ENCODE results near the gene SLC26A3. TPM values are rescaled to one million over a fixed set of nuclear protein-coding genes. Genes with fewer than 3 reads are reported as not detected.

Gene SLC26A3
- total and polyA plus RNA-seq, 2 experiments from 2014 or later = not detected

- in situ Hi-C loops (cut with MboI) = no loop called here
- no peaks in the 10 kb centered on the region for H3K36me3 ChIP-seq (ENCODE audit: low read depth)
- TF ChIP-seq EZH2phosphoT487 (IDR thresholded peaks at IDR 0.05; ENCODE audit: insufficient read depth, low read depth) = no peak
- TF ChIP-seq EZH2 (IDR thresholded peaks at IDR 0.05; ENCODE audit: insufficient read depth, poor library complexity, severe bottlenecking) = no peak
Measured at GRCh38 chr7:107782374-107782773, 20.6 kb downstream of the SLC26A3 start.

DNA sequence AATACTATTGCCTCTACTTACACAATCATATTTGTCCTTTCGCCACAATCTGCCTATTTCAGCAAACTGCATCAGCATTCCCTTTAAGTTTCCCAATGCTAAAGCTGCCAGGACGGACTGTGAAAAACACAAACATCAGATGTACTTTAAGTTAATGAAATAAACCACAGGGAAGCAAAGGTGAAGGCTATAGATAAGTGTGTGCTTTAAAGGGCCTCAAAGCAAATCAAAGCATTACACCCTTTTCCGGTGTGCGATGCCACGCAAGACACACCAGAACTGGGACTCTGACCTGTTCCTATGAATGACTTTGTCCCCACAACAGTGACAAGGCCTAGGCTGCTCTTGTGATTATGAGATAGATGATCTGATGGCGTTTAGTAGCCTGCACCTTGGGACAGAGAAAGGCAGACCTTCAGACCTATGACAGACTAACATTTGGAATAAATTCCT is 23.4 kb downstream of the SLC26A3 start:
- H3K9ac ChIP-seq = no peak overlapping the region
- no peaks in the 10 kb centered on the region for H3K4me1 ChIP-seq (ENCODE audit: insufficient read depth)
- H3K27ac ChIP-seq = no peak overlapping the region
- H3K79me2 ChIP-seq (ENCODE audit: insufficient read depth) = no peaks in the 10 kb centered on the region
- no peak overlapping the region for H2AFZ ChIP-seq
- no peaks in the 10 kb centered on the region for H3F3A ChIP-seq (ENCODE audit: insufficient read depth)
- no peaks in the 10 kb centered on the region for H3K9me3 ChIP-seq (ENCODE audit: low read depth)
- in situ Hi-C loops (cut with MboI) = no loop called here
- no peaks in the 10 kb centered on the region for H3K36me3 ChIP-seq (ENCODE audit: low read depth)
- H4K20me1 ChIP-seq (ENCODE audit: insufficient read depth) = no peaks in the 10 kb centered on the region
- no peaks in the 10 kb centered on the region for H3K9me2 ChIP-seq (ENCODE audit: insufficient read depth)
- TF ChIP-seq EZH2phosphoT487 (IDR thresholded peaks at IDR 0.05; ENCODE audit: insufficient read depth, low read depth) = no peak
- TF ChIP-seq EZH2 (IDR thresholded peaks at IDR 0.05; ENCODE audit: insufficient read depth, poor library complexity, severe bottlenecking) = no peak
- no peaks in the 10 kb centered on the region for H3K27me3 ChIP-seq (replicated peaks; ENCODE audit: insufficient read depth)
- H3K4me2 ChIP-seq (ENCODE audit: unreplicated experiment) = no peak overlapping the region
- WGBS, 2 experiments (ENCODE audit: low coverage in 1 of 2, low lambda C conversion rate in 2 of 2, missing lambda C conversion rate in 2 of 2) = 72 to 75% methylated on average over 6 of the region's 6 CpGs
- DNase-seq = no peak
- H3K4me3 ChIP-seq = no peak overlapping the region

More at GRCh38 chr7:107782374-107782773, 20.6 kb downstream of the SLC26A3 start:
- no peak overlapping the region for H3K9ac ChIP-seq
- no peaks in the 10 kb centered on the region for H3K4me1 ChIP-seq (ENCODE audit: insufficient read depth)
- no peaks in the 10 kb centered on the region for H3K9me2 ChIP-seq (ENCODE audit: insufficient read depth)
- H2AFZ ChIP-seq = no peak overlapping the region
- peaks cover 18% of the 10 kb centered on the region; the same call in 1 of the 2 replicates for H3K27me3 ChIP-seq (replicated peaks; ENCODE audit: insufficient read depth)
- H3K4me3 ChIP-seq = no peak overlapping the region
- no peak overlapping the region for H3K4me2 ChIP-seq (ENCODE audit: unreplicated experiment)
- H3K27ac ChIP-seq = no peak overlapping the region
- no peaks in the 10 kb centered on the region for H3K79me2 ChIP-seq (ENCODE audit: insufficient read depth)
- no peak for DNase-seq
- no peaks in the 10 kb centered on the region for H3K9me3 ChIP-seq (ENCODE audit: low read depth)
- H3F3A ChIP-seq (ENCODE audit: insufficient read depth) = no peaks in the 10 kb centered on the region
- 52 to 55% methylated on average over 3 of the region's 3 CpGs for WGBS, 2 experiments (ENCODE audit: low coverage in 1 of 2, low lambda C conversion rate in 2 of 2, missing lambda C conversion rate in 2 of 2)
- H4K20me1 ChIP-seq (ENCODE audit: insufficient read depth) = no peaks in the 10 kb centered on the region

DNA sequence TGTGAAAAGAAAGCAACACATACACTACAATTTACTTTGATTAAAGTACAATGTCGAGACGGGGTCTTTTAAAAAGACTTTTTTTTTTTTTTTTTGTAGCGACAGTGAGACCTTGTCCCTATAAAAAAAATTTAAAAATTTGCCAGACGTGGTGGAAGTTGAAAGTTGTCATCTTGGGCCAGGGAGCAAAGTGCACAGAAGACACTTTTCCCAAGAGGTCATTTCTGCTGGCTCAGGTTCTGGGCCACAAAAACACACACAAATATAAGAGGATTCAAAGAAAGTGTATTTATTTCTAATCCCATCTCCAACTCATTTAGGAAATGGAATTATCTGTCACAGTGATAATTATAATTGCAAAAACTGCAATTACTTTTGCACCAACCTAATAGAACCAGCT is 24.7 kb downstream of the SLC26A3 start:
- Histone ChIP-seq H4K20me1 (ENCODE audit: insufficient read depth) (no peaks in the 10 kb centered on the region), H3K27ac (no peak overlapping the region), H2AFZ (no peak overlapping the region), H3K9ac (no peak overlapping the region), H3K4me1 (ENCODE audit: insufficient read depth) (no peaks in the 10 kb centered on the region), H3K4me2 (ENCODE audit: unreplicated experiment) (no peak overlapping the region), H3K9me2 (ENCODE audit: insufficient read depth) (no peaks in the 10 kb centered on the region), H3K36me3 (ENCODE audit: low read depth) (no peaks in the 10 kb centered on the region), H3K9me3 (ENCODE audit: low read depth) (no peaks in the 10 kb centered on the region), H3K27me3 (replicated peaks; ENCODE audit: insufficient read depth) (no peaks in the 10 kb centered on the region), H3F3A (ENCODE audit: insufficient read depth) (no peaks in the 10 kb centered on the region), H3K4me3 (no peak overlapping the region), H3K79me2 (ENCODE audit: insufficient read depth) (no peaks in the 10 kb centered on the region)
- in situ Hi-C loops (cut with MboI) = no loop called here
- TF ChIP-seq EZH2 (IDR thresholded peaks at IDR 0.05; ENCODE audit: insufficient read depth, poor library complexity, severe bottlenecking) = no peak
- TF ChIP-seq EZH2phosphoT487 (IDR thresholded peaks at IDR 0.05; ENCODE audit: insufficient read depth, low read depth) = no peak
- 61 to 68% methylated on average over 4 of the region's 4 CpGs for WGBS, 2 experiments (ENCODE audit: low coverage in 1 of 2, low lambda C conversion rate in 2 of 2, missing lambda C conversion rate in 2 of 2)
- DNase-seq = no peak

- DNase-seq = no peak
- no peak overlapping the region for H2AFZ ChIP-seq
- H3K27ac ChIP-seq = no peak overlapping the region
- H3K4me1 ChIP-seq (ENCODE audit: insufficient read depth) = no peaks in the 10 kb centered on the region
- H3F3A ChIP-seq (ENCODE audit: insufficient read depth) = no peaks in the 10 kb centered on the region
- no peaks in the 10 kb centered on the region for H3K79me2 ChIP-seq (ENCODE audit: insufficient read depth)
- no peaks in the 10 kb centered on the region for H3K36me3 ChIP-seq (ENCODE audit: low read depth)
- H3K9me2 ChIP-seq (ENCODE audit: insufficient read depth) = no peaks in the 10 kb centered on the region
- no peaks in the 10 kb centered on the region for H3K9me3 ChIP-seq (ENCODE audit: low read depth)
- in situ Hi-C loops (cut with MboI) = no loop called here
- no peak overlapping the region for H3K4me2 ChIP-seq (ENCODE audit: unreplicated experiment)
- WGBS, 2 experiments (ENCODE audit: low coverage in 1 of 2, low lambda C conversion rate in 2 of 2, missing lambda C conversion rate in 2 of 2) = 48 to 58% methylated on average over 3 of the region's 3 CpGs
- H3K27me3 ChIP-seq (replicated peaks; ENCODE audit: insufficient read depth) = no peaks in the 10 kb centered on the region
- H3K9ac ChIP-seq = no peak overlapping the region
- no peaks in the 10 kb centered on the region for H4K20me1 ChIP-seq (ENCODE audit: insufficient read depth)
- H3K4me3 ChIP-seq = no peak overlapping the region
- TF ChIP-seq EZH2phosphoT487 (IDR thresholded peaks at IDR 0.05; ENCODE audit: insufficient read depth, low read depth) = no peak
- no peak for TF ChIP-seq EZH2 (IDR thresholded peaks at IDR 0.05; ENCODE audit: insufficient read depth, poor library complexity, severe bottlenecking)
Measured at GRCh38 chr7:107777702-107778101, 25.3 kb downstream of the SLC26A3 start.

DNA sequence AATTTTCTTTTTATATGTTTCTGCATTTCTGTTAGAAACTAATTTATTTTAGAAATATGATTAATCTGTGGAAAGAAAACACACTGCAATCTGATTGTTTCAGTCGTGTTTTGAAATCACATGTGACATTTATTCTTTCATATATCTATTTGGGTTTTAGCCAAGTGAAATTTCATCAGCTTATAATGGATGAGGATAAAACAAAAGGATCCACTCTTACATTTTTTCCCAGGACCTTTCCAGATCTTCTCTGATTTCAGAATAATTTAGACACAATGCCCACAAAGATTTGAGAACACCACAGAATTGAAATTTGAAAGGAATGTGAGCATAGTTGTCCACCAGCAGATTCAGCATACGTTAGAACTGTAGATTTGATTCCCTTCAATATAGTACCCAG is 30.0 kb downstream of the SLC26A3 start:
- no peaks in the 10 kb centered on the region for H4K20me1 ChIP-seq (ENCODE audit: insufficient read depth)
- TF ChIP-seq EZH2phosphoT487 (IDR thresholded peaks at IDR 0.05; ENCODE audit: insufficient read depth, low read depth) (no peak), EZH2 (IDR thresholded peaks at IDR 0.05; ENCODE audit: insufficient read depth, poor library complexity, severe bottlenecking) (no peak)
- H3K27me3 ChIP-seq (replicated peaks; ENCODE audit: insufficient read depth) = no peaks in the 10 kb centered on the region
- 39 to 48% methylated on average over 2 of the region's 2 CpGs for WGBS, 2 experiments (ENCODE audit: low coverage in 1 of 2, low lambda C conversion rate in 2 of 2, missing lambda C conversion rate in 2 of 2)
- no peaks in the 10 kb centered on the region for H3K79me2 ChIP-seq (ENCODE audit: insufficient read depth)
- no peak overlapping the region for H3K4me2 ChIP-seq (ENCODE audit: unreplicated experiment)
- H3K9me3 ChIP-seq (ENCODE audit: low read depth) = no peaks in the 10 kb centered on the region
- H3K4me1 ChIP-seq (ENCODE audit: insufficient read depth) = no peaks in the 10 kb centered on the region
- H3K9ac ChIP-seq = no peak overlapping the region
- in situ Hi-C loops (cut with MboI) = no loop called here
- no peak overlapping the region for H2AFZ ChIP-seq
- no peaks in the 10 kb centered on the region for H3K36me3 ChIP-seq (ENCODE audit: low read depth)
- no peak overlapping the region for H3K4me3 ChIP-seq
- no peak for DNase-seq
- H3K27ac ChIP-seq = no peak overlapping the region
- no peaks in the 10 kb centered on the region for H3K9me2 ChIP-seq (ENCODE audit: insufficient read depth)
- H3F3A ChIP-seq (ENCODE audit: insufficient read depth) = no peaks in the 10 kb centered on the region

Measured in GM23248 (cell line).